Measurements from ENCODE around the gene MXD3.

DNA sequence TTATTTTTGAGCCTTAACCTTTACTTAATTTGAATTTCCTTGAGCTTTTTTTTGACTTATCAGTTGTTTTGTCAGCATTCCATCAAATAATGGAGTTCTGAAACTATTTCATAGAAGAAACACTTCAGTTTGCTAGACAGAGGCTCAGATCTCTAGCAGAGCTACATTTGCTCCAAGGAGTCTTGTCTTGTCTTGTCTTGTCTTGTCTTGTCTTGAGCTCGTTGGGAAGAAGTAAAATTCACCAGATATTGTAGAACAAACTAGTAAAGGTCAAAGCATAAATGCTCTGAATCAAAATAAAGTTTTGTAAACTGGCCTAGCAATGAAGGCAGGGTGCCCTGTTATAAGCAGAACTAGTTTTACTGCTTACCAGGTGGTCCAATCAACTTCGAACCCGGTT, 41.7 kb downstream of the MXD3 start:
- TF ChIP-seq ZFP3 (CRISPR knock-in tag; IDR thresholded peaks at IDR 0.05) (no peak), ARNTL (CRISPR knock-in tag; IDR thresholded peaks at IDR 0.05; ENCODE audit: borderline replicate concordance, low read depth) (no peak), CSDC2 (CRISPR knock-in tag; IDR thresholded peaks at IDR 0.05) (no peak), PATZ1 (CRISPR knock-in tag; IDR thresholded peaks at IDR 0.05; ENCODE audit: borderline replicate concordance) (no peak), CREB5 (CRISPR knock-in tag; IDR thresholded peaks at IDR 0.05; ENCODE audit: low read depth) (no peak)
- TF ChIP-seq, protein P1, sequence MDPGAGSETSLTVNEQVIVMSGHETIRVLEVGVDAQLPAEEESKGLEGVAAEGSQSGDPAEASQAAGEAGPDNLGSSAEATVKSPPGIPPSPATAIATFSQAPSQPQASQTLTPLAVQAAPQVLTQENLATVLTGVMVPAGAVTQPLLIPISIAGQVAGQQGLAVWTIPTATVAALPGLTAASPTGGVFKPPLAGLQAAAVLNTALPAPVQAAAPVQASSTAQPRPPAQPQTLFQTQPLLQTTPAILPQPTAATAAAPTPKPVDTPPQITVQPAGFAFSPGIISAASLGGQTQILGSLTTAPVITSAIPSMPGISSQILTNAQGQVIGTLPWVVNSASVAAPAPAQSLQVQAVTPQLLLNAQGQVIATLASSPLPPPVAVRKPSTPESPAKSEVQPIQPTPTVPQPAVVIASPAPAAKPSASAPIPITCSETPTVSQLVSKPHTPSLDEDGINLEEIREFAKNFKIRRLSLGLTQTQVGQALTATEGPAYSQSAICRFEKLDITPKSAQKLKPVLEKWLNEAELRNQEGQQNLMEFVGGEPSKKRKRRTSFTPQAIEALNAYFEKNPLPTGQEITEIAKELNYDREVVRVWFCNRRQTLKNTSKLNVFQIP (CRISPR knock-in tag; IDR thresholded peaks at IDR 0.05; ENCODE audit: borderline replicate concordance, low read depth): no peak
